Activated T-helper 2 cell treated with anti-CD3 and anti-CD28 coated beads, Interferon-gamma antibody, Interleukin-2, Interleukin-4, amounts not matched to agents 10 μg/mL and 5 μg/mL and 100 μg/mL, durations not matched to agents 14 hours and 24 hours and 36 hours (primary cell): ENCODE results near the gene TCF7L2. TPM values are rescaled to one million over a fixed set of nuclear protein-coding genes. Genes with fewer than 3 reads are reported as not detected.

Experiments used
- DNase-seq: peaks from one replicate; pipeline ENCODE4 v3.0.0; 2021; ENCODE audit warnings: low spot score
- H3K27ac Mint-ChIP-seq: one replicate; pipeline ENCODE4 v1.8.0; 2021; ENCODE audit warnings: mixed read lengths
- H3K27me3 Mint-ChIP-seq: one replicate; pipeline ENCODE4 v1.8.0; 2021; ENCODE audit warnings: low read depth, mixed read lengths
- H3K36me3 Mint-ChIP-seq: one replicate; pipeline ENCODE4 v1.8.0; 2021; ENCODE audit warnings: low read depth, mixed read lengths
- H3K4me1 Mint-ChIP-seq: one replicate; pipeline ENCODE4 v1.8.0; 2021; ENCODE audit warnings: low read depth, mixed read lengths
- H3K4me3 Mint-ChIP-seq: one replicate; pipeline ENCODE4 v1.8.0; 2021; ENCODE audit warnings: low read depth, mild to moderate bottlenecking, moderate library complexity, mixed read lengths
- H3K9me3 Mint-ChIP-seq: one replicate; pipeline ENCODE4 v1.8.0; 2021; ENCODE audit warnings: mixed read lengths
- intact Hi-C: fragments of 100-400 bp; cut with micrococcal nuclease; formaldehyde crosslinking; loops from one replicate; pipeline ENCODE4 v1.15.1; 2023
- total RNA-seq: library from RNA; stranded (reverse); gene quantifications from 2 replicates; pipeline ENCODE4 v1.2.3, GENCODE V29; 2022

Gene TCF7L2
- total RNA-seq, 1 donor from 2014 or later: 0.52 TPM

- H3K27ac Mint-ChIP-seq: no peak overlapping the region
Measured at GRCh38 chr10:113086282-113086681, 136.2 kb downstream of the TCF7L2 start.

DNA sequence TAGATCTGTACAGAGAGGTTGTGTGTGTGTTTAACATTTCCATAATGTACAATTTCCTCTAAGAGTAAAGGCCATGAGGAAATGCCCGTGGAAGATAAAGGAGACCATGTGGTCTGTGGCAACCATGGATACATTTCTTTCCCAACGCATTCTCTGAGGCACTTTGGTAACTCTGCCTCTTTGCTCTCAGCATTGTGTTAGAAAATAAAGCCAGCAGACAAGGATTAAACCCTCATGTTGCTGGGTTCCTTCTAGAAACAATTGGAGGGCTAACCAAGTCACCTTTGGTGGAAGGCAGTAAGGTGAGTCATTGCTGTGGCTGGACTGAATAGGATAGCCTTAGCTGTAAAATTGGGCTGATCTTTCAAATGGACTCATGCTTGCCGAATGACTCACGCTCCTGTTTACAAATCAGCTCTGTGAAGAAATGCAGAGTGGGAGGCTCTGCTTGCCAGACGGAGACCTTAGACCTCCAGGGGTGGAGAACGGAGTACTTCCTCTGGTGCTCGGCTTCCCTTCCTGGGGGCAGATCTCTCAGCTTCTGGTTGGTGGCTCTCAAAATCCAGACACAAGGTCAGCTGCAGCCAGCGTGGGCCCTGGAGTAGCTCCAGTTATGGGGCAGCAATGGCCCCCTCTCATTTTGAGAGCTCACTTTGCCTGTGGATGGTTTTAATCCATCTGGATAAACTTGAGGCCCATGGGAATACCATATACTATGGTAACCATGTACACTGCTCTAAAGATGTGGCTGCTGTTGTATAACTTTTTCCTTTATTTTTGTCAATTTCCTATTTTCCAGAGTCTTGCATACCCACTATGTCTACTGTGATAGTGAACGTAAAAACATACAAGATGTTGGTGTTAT is 137.3 kb downstream of the TCF7L2 start:
- Mint-ChIP-seq H3K4me3 (no peak overlapping the region), H3K9me3 (no peaks in the 10 kb centered on the region), H3K27me3 (no peaks in the 10 kb centered on the region), H3K27ac (no peak overlapping the region), H3K4me1 (no peaks in the 10 kb centered on the region), H3K36me3 (no peaks in the 10 kb centered on the region)
- intact Hi-C loops: no loop called here
- DNase-seq: no peak

More at GRCh38 chr10:113086282-113086681, 136.2 kb downstream of the TCF7L2 start:
- no peaks in the 10 kb centered on the region for H3K4me1 Mint-ChIP-seq
- H3K4me3 Mint-ChIP-seq: no peak overlapping the region
- intact Hi-C loops: no loop called here
- H3K27me3 Mint-ChIP-seq: no peaks in the 10 kb centered on the region
- DNase-seq: no peak
- H3K36me3 Mint-ChIP-seq: no peaks in the 10 kb centered on the region
- no peaks in the 10 kb centered on the region for H3K9me3 Mint-ChIP-seq

DNA sequence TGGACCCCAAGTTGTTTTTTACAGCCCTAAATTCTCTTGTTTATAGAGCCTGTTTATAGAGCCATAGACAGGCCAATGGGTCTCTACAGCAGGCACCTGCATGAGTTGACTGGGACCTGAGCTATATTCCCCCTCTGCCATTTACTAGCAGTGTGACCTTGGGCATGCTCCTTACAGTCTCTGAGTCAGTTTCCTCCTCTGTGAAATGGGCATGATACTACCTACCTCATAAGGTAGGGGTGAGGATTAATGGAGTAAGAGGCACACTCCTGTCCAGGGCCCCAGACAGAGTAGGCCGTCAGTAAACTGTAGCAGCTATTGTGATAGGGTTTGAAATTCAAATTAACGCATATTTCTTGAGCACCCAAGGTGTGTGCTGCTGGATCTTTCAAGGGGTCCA is 138.1 kb downstream of the TCF7L2 start:
- no peak overlapping the region for H3K4me3 Mint-ChIP-seq
- H3K27me3 Mint-ChIP-seq: no peaks in the 10 kb centered on the region
- no peak for DNase-seq
- no peaks in the 10 kb centered on the region for H3K9me3 Mint-ChIP-seq
- intact Hi-C loops: no loop called here
- H3K36me3 Mint-ChIP-seq: no peaks in the 10 kb centered on the region
- no peak overlapping the region for H3K27ac Mint-ChIP-seq
- no peaks in the 10 kb centered on the region for H3K4me1 Mint-ChIP-seq

- H3K27me3 Mint-ChIP-seq: no peaks in the 10 kb centered on the region
- H3K4me3 Mint-ChIP-seq: no peak overlapping the region
- no peak for DNase-seq
- no peak overlapping the region for H3K27ac Mint-ChIP-seq
- intact Hi-C loops: no loop called here
- H3K4me1 Mint-ChIP-seq: peaks cover 8% of the 10 kb centered on the region
- peaks cover 4% of the 10 kb centered on the region for H3K9me3 Mint-ChIP-seq
- no peaks in the 10 kb centered on the region for H3K36me3 Mint-ChIP-seq
Measured at GRCh38 chr10:113089551-113089950, 139.5 kb downstream of the TCF7L2 start.

DNA sequence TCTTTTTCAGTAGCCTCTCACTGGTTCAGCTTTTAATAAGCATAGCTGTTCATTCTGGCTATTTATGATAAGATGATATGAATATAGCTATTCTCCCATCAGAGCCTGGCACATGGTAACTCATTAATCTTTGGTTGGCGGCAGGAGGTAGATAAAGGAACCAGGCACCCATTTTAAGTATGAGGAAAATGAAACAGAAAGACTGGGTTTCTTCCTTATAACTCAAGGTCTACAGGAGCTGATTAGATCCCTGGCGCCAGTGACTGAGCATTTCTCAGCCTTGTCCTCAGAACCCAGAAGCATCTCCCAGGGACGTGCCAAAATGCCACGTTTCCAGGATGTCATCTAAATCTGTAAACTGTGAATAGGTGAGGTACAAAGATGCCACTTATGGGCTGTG is 141.9 kb downstream of the TCF7L2 start:
- peaks cover 4% of the 10 kb centered on the region for H3K9me3 Mint-ChIP-seq
- H3K27ac Mint-ChIP-seq: no peak overlapping the region
- peaks cover 16% of the 10 kb centered on the region for H3K4me1 Mint-ChIP-seq
- no peaks in the 10 kb centered on the region for H3K36me3 Mint-ChIP-seq
- peaks cover 4% of the 10 kb centered on the region for H3K27me3 Mint-ChIP-seq
- no peak for DNase-seq
- H3K4me3 Mint-ChIP-seq: no peak overlapping the region
- intact Hi-C loops: no loop called here

- Mint-ChIP-seq H3K27ac (no peak overlapping the region), H3K27me3 (peaks cover 4% of the 10 kb centered on the region), H3K9me3 (peaks cover 4% of the 10 kb centered on the region), H3K4me1 (peaks cover 16% of the 10 kb centered on the region), H3K36me3 (no peaks in the 10 kb centered on the region), H3K4me3 (no peak overlapping the region)
- DNase-seq: no peak
- intact Hi-C loops: no loop called here
Measured at GRCh38 chr10:113093188-113094113, 143.4 kb downstream of the TCF7L2 start.

DNA sequence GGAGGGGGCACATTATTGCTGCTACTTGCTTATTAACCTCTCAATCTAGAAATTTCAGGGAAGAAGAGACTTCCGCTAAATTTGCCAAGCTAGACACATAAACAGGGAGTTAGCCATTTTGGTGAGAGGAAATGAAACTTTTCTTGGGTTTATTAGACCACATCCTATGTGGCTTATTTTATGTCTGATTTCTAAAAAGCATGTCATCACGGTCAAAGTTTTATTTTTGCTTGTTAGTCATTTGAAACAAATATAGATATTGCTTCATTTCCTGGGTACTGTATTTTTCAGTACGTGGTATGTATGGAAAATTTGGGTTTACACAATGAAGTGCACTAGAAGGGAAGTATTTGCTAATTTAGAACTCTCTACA is 144.1 kb downstream of the TCF7L2 start:
- Mint-ChIP-seq H3K36me3 (no peaks in the 10 kb centered on the region), H3K27me3 (peaks cover 4% of the 10 kb centered on the region), H3K4me3 (no peak overlapping the region), H3K4me1 (peaks cover 16% of the 10 kb centered on the region), H3K27ac (no peak overlapping the region), H3K9me3 (peaks cover 4% of the 10 kb centered on the region)
- intact Hi-C loops: no loop called here
- no peak for DNase-seq

DNA sequence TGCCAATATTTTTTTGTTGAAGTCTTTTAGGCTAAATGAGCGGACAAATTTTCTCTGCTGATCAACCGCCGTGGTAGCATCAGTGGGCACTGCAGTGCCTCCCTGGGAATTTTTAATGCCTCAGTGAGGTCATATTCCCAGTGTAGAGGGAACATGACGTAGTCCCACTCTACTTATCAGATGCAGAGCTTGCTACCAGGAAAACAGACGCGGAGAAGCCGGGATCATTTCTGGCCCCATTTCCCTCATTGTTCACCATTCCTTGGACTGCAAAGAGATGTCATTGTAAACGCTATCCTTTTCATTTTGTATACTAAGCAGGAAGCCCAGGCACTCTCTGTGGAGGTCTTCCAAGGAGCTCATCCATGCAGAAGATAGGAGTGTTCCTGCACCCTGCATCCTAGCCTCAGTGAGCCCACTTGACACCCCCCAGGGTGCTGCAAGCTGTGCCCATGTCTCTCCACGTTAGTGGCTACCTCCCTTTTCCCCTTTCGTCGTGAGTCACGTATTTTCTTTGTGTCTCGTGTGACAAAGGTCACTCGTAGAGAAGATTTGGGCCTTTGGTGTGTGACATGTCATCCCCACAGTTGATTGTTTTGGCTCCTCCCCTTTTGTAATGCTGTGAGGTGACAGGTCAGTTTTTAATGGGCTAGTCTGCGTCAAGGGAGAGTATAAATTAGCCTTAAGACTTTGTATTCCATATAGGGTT is 145.5 kb downstream of the TCF7L2 start:
- H3K9me3 Mint-ChIP-seq: peaks cover 4% of the 10 kb centered on the region

DNA sequence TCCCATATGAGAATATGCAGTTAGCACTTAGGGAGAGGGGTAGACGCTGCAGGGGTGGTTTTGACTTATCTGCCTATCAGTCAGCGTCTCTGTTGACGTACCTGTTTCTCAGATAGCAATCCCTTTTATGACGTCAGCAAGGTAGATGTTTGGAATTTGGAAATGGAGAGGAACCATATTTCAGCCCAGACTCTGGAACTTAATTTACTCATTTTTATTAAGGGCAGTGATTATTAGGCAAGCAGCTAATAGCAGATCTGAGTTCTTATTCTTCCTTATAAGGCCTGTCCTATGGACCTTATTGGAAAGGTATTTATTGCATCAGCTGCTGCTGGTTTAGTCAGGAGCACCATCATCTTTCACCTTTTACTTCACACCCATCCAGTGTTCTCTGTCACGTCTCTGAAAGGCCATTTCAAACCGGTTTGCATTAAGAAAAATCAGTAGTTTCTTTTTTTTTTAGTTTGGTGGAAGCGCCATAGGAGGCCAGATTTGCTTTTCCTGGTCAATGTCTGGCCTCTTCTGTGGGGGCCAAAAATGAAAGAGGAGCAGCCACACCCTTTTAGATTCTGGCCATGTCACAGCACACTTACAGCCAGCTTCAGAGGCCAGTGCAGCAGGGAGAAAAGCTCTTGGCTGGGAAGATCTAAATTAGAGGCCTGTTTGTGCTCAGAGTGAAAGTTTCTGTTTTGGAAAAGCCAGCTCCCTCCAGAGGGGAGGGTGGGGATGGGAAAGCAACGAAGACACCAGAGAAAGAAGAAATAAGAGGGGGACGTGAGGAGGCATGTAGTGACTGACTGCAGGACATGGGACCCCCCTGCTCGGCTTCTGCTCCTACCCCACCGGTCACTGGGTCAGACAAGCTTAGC is 146.3 kb downstream of the TCF7L2 start:
- Mint-ChIP-seq H3K27ac (no peak overlapping the region), H3K27me3 (peaks cover 4% of the 10 kb centered on the region), H3K4me3 (no peak overlapping the region), H3K4me1 (peaks cover 16% of the 10 kb centered on the region), H3K9me3 (peaks cover 4% of the 10 kb centered on the region), H3K36me3 (no peaks in the 10 kb centered on the region)
- intact Hi-C loops: no loop called here
- no peak for DNase-seq

More for the DNA sequence above, 145.5 kb downstream of the TCF7L2 start:
- no peaks in the 10 kb centered on the region for H3K36me3 Mint-ChIP-seq
- intact Hi-C loops: no loop called here
- H3K27ac Mint-ChIP-seq: no peak overlapping the region
- no peak overlapping the region for H3K4me3 Mint-ChIP-seq
- DNase-seq: no peak
- H3K4me1 Mint-ChIP-seq: peaks cover 16% of the 10 kb centered on the region
- H3K27me3 Mint-ChIP-seq: peaks cover 4% of the 10 kb centered on the region

- Mint-ChIP-seq H3K27ac (no peak overlapping the region), H3K4me1 (peaks cover 16% of the 10 kb centered on the region), H3K36me3 (no peaks in the 10 kb centered on the region), H3K4me3 (no peak overlapping the region), H3K27me3 (peaks cover 4% of the 10 kb centered on the region), H3K9me3 (peaks cover 4% of the 10 kb centered on the region)
- DNase-seq: no peak
- intact Hi-C loops: no loop called here
Measured at GRCh38 chr10:113097036-113097435, 147.0 kb downstream of the TCF7L2 start.

GRCh38 chr10:113099431-113100183 is 149.6 kb downstream of the TCF7L2 start:
- H3K4me3 Mint-ChIP-seq: no peak overlapping the region
- intact Hi-C loops: loop anchor here (10.0 kb wide), 1 partner anchor 625 kb away; no protein-coding TSS in a partner anchor
- DNase-seq: no peak
- H3K9me3 Mint-ChIP-seq: no peaks in the 10 kb centered on the region
- H3K27me3 Mint-ChIP-seq: peaks cover 9% of the 10 kb centered on the region
- no peak overlapping the region for H3K27ac Mint-ChIP-seq
- H3K4me1 Mint-ChIP-seq: peaks cover 7% of the 10 kb centered on the region
- H3K36me3 Mint-ChIP-seq: no peaks in the 10 kb centered on the region
